ENCODE results near the gene ILDR1. TPM values are rescaled to one million over a fixed set of nuclear protein-coding genes. Genes with fewer than 3 reads are reported as not detected.

ILDR1 gene
- total RNA-seq, 1 experiment from 2014 or later = not detected

- no peak for DNase-seq (ENCODE audit: low spot score)
Measured at GRCh38 chr3:121994551-121994950, 27.5 kb downstream of the ILDR1 start.

- DNase-seq (ENCODE audit: low spot score) = no peak
Measured at GRCh38 chr3:121992601-121993560, 29.2 kb downstream of the ILDR1 start.

GRCh38 chr3:121989943-121990342, 32.1 kb downstream of the ILDR1 start:
- DNase-seq (ENCODE audit: low spot score) = no peak

GRCh38 chr3:121988146-121988545, 33.9 kb downstream of the ILDR1 start:
- no peak for DNase-seq (ENCODE audit: low spot score)

- DNase-seq (ENCODE audit: low spot score) = no peak
Measured at GRCh38 chr3:121985846-121986245, 36.2 kb downstream of the ILDR1 start.

GRCh38 chr3:121981473-121981872, 40.6 kb downstream of the ILDR1 start:
- DNase-seq (ENCODE audit: low spot score) = no peak

GRCh38 chr3:121980450-121980796, 41.6 kb downstream of the ILDR1 start:
- DNase-seq (ENCODE audit: low spot score) = no peak

GRCh38 chr3:121979734-121980449, 42.2 kb downstream of the ILDR1 start:
- no peak for DNase-seq (ENCODE audit: low spot score)

GRCh38 chr3:121979246-121979645, 42.8 kb downstream of the ILDR1 start:
- no peak for DNase-seq (ENCODE audit: low spot score)

- no peak for DNase-seq (ENCODE audit: low spot score)
Measured at GRCh38 chr3:121976727-121977126, 45.3 kb downstream of the ILDR1 start.

GRCh38 chr3:121975702-121976302, 46.2 kb downstream of the ILDR1 start:
- DNase-seq (ENCODE audit: low spot score) = no peak

- no peak for DNase-seq (ENCODE audit: low spot score)
Measured at GRCh38 chr3:121974601-121975111, 47.4 kb downstream of the ILDR1 start.

GRCh38 chr3:121970047-121970446, 52.0 kb downstream of the ILDR1 start:
- no peak for DNase-seq (ENCODE audit: low spot score)

- DNase-seq (ENCODE audit: low spot score) = no peak
Measured at GRCh38 chr3:121969631-121970030, 52.4 kb downstream of the ILDR1 start.

- DNase-seq (ENCODE audit: low spot score) = no peak
Measured at GRCh38 chr3:121963608-121964007, 58.4 kb downstream of the ILDR1 start.

GRCh38 chr3:121962443-121962842, 59.6 kb downstream of the ILDR1 start:
- DNase-seq (ENCODE audit: low spot score) = no peak

- no peak for DNase-seq (ENCODE audit: low spot score)
Measured at GRCh38 chr3:121961283-121961682, 60.8 kb downstream of the ILDR1 start.

- DNase-seq (ENCODE audit: low spot score) = no peak
Measured at GRCh38 chr3:121958801-121959200, 63.2 kb downstream of the ILDR1 start.

- DNase-seq (ENCODE audit: low spot score) = no peak
Measured at GRCh38 chr3:121957674-121958415, 64.2 kb downstream of the ILDR1 start.

- DNase-seq (ENCODE audit: low spot score) = no peak
Measured at GRCh38 chr3:121956363-121956762, 65.7 kb downstream of the ILDR1 start.

- no peak for DNase-seq (ENCODE audit: low spot score)
Measured at GRCh38 chr3:121951291-121951919, 70.6 kb downstream of the ILDR1 start.

Data from H4 (cell line).